Activated T-cell treated with anti-CD3 and anti-CD28 coated beads for 48 hours (primary cell): Measurements from ENCODE around the gene RNASEH2B.

ENCODE experiments used
- DNase-seq: peaks from one replicate; pipeline ENCODE4 v3.0.0-alpha.2; 2020; ENCODE audit warnings: low read depth

Gene RNASEH2B

GRCh38 chr13:50940509-50940908 is 30.9 kb downstream of the RNASEH2B start:
- DNase-seq: no peak

DNA sequence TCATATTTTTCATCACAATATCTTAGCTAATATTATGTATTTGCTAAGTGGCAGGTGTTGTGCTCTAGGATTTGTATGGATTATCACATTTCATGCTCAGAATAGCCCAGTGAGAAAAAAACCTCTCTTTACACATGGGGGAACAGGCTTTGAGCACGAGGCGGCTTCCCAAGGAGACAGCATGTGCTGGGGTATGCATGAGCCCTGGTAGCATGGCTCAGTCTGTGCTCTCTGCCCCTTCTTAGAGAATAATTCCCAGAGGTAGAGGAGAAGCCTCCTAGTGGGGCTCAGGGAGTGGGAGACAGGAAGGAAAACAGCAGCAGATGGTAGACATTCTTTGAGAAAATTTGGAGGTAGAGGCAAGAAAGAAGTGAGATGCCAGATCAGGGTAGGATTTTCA is 31.6 kb downstream of the RNASEH2B start:
- DNase-seq: no peak

- DNase-seq: no peak
These were observed 33.2 kb downstream of the RNASEH2B start for GRCh38 chr13:50942630-50943311.

DNA sequence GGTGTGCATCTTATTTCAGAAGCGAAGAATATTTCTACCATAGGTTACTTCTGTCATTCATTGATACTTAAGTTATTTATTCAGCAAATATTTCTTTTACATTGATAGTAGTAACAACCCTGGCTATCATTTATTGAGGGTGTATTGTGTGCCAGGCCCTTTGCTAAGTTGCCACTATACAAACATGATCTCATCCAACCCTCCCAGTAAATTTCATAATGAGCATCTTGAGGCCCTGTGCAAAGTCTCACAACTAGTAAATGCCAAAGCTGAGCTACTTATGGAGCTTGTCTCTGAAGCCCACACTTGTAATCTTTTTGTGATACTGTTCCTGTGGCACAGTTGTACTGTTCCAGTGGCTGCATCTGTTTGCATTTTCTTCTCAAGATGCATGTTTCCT is 36.1 kb downstream of the RNASEH2B start:
- no peak for DNase-seq

GRCh38 chr13:50948601-50949000 is 39.0 kb downstream of the RNASEH2B start:
- no peak for DNase-seq

- DNase-seq: no peak
These were observed 41.3 kb downstream of the RNASEH2B start for GRCh38 chr13:50950849-50951248.

DNA sequence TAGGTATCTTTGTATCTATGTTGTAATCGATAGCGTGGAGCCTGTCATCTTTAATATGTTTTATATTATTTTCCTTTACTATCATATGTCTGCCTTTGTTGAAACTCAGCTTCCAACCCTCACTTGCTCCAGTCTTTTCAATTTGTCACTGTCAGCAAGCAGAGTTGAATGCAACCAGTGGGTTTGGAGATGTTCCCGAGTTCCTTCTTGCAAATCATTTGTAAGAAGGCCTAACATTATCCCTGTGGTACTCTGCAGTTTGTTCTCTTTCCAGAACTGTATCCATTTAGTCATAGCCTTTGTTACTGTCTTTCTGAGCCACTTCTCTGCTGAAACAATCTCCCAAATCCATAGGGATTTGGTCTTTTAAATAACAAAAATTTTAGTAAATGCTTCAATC is 41.8 kb downstream of the RNASEH2B start:
- DNase-seq: no peak

DNA sequence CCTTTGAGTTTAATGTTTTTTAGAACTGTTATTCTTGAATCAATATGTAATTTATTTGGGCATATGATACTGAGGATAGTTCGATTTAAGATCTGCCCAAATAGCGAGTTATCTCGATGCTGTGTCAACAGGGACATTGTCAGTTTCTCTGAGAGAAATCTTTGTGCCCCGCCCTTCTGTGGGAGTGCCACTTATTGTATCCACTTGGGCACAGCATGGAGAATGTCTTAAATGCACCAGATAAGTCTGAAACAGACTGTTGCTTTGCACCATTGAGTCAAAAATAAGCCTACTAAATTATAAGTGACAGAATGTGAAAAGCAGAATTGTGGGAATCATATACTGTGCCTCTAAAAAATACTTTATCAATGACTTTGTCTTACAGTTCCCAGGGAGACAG is 45.6 kb downstream of the RNASEH2B start:
- no peak for DNase-seq

GRCh38 chr13:50955798-50956197 is 46.2 kb downstream of the RNASEH2B start:
- DNase-seq: no peak

DNA sequence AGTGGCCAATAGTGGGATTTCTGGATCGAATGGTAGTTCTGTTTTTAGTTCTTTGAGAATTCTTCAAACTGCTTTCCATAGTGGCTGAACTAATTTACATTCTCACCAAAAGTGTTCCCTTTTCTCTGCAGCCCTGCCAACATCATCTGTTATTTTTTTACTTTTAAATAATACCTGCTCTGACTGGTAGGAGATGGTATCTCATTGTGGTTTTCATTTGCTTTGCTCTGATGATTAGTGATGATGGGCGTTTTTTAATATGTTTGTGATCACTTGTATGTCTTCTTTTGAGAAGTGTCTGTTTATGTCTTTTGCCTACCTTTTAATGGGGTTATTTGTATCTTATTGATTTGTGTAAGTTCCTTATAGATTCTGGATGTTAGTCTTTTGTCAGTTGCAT is 48.0 kb downstream of the RNASEH2B start:
- no peak for DNase-seq

DNA sequence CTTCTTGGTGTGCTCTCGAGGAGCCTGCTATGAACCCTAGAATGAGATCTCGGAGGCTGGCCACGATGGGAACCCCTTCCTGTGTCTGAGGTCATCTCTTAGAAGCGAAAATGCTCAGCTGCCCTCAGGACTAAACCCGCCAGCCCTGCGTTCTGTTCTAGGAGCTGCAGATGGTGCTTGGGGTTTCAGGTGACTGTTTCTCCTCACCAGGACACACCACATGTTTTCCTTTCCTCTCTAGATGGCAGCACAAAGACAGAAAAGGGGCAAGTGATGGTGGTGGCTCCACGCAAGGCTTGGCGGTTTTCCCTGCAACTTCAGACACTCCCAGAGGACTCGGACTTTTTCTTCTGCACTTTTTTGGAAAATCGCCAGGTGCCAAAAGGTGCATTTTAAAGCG is 60.1 kb downstream of the RNASEH2B start:
- no peak for DNase-seq

GRCh38 chr13:50970956-50971355 is 61.4 kb downstream of the RNASEH2B start:
- no peak for DNase-seq

- DNase-seq: no peak
These were observed 64.7 kb downstream of the RNASEH2B start for GRCh38 chr13:50974268-50974667.

- DNase-seq: no peak
These were observed 69.6 kb downstream of the RNASEH2B start for GRCh38 chr13:50979187-50979586.

DNA sequence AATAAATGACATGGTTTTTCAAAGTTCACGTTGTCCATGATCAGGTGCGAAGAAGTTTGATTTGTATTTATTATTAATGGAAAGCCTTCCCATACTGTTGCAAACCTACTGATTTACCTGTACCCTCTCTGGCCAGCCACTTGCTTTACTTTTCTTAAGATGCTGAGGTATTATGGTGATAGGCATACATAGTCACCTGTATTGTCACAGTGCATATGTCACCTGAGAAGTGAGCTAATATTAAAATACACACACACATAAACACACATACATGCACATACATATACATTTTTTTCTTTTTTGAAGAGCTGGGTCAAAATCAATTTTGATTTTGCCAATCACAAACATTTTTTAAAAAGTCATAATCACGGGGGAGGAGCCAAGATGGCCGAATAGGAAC is 72.1 kb downstream of the RNASEH2B start:
- DNase-seq: no peak

- no peak for DNase-seq
These were observed 79.9 kb downstream of the RNASEH2B start for GRCh38 chr13:50989476-50989875.

DNA sequence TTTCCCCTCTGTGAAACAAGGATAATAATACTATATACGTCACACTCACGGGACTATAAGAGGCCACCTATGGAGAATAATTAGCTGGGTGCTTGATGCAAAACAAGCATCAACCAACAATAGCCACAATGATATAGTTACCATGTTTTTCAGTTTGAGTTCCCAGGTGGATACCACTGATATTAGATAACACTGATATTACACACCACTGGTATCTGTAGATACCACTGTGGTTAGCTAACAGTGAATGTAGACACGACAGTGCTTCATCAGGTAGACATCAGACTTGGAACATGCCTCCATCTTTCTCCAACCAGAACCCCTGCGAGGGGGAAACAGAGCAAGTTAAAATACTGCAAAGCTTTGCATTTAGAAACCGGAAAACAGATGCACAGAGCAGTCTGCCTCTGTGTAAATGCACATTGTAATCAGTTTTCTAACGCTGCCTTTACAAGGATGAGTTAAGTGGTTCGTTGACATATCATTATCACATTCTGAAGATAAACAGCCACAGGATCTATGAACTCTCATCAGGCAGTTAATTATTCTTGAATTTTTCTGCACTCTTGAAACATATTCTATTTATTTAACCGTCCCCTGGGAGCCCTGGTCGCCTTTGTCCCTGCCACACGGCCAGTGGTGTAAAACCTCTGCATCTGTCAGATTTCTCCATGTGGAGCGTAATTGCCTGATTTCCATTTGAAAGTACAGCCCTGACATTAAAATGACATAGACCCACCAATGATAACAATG is 80.7 kb downstream of the RNASEH2B start:
- no peak for DNase-seq

DNA sequence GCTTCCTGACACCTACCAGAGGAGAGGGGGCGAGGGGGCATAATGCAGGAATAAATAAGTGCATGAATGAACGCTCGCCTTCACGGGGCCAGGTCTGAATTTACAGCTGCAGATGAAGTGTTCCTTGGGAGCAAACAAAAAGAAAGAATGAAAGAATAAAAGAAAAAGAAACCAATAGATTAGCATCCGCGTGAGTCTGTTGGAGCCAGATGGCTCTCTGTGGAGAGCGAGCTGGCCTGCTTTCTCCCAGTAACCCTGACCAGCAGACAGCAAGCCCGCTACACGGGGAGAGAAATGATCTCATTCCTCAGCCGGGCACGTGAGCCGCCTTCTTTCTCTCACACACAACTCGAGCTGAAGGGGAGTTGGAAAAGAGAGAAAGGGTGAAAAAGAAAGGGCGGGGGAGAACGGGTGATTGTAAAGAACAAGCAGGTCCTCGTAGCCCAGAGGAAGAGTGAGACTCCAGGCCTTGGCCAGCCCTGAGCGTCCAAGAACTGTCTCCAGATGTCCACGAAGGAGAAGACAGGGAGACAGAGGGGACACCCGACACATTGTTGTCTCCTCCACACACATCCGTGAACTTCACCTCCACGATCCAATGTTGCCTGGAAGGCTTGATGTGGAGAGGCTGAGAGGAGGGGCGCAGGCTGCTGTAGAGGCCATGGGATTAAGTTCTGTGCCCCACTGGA is 81.4 kb downstream of the RNASEH2B start:
- no peak for DNase-seq

DNA sequence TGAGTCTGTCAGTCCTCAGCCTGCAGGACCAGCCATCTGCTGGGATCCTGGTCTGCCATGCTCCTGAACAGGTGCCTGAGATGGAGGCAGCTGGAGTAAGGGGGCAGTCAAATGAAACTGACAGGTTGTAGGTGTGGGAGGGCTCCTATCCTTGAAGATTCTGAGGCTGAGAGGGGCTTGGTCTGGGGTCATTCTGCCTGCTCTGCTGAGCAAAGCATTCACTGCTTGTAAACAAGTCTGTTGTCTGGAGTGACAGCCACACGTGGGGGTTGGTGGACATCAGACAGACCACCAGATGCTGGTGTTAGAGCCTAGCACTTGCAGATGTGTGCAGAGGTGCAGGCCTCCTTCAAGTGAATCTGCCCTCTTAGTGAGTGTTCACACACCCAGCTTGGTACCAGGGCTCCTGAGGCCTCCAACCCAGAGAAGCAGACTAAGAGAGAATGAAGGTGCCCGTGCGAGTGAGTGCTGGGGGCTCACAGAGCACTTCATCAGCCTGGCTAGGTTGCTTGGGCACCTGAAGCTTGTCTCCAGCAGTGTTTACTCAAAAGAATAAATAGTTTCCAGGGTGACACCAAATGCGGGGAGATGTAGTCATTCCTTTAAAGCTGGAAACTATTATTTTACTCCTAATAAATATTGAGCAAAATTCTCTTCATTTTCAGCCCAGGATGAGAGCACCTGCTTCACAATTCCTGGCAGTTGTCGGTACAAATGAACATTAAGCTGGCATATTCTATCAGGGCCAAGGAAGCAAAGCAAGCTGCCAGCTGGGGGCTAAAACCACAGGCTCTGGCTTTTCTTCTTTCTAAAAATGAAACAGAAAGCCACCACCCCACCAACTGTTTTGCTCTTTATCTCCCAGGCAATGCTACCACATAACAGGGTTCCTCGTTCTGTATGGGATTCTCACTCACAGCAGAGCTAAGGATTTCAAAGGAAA is 82.3 kb downstream of the RNASEH2B start:
- no peak for DNase-seq

DNA sequence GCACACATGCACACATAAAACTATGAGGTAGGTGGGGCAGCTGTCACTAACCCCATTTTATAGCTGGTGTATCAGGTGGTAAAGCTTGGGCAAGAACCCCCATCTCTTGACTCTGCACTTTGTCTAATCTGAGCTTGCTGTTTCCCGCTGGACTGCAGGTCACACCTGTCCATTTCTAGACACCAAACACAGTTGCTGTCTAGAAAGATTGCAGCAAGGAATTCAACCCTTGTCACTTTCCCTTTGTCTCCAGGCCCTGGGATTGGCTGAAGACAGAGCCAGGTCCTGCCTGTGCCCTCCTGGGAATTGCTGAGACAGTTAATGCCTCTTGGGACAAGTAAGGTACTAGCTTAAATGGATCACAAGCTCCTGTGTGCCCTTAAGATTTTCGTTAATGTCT is 83.8 kb downstream of the RNASEH2B start:
- DNase-seq: no peak

DNA sequence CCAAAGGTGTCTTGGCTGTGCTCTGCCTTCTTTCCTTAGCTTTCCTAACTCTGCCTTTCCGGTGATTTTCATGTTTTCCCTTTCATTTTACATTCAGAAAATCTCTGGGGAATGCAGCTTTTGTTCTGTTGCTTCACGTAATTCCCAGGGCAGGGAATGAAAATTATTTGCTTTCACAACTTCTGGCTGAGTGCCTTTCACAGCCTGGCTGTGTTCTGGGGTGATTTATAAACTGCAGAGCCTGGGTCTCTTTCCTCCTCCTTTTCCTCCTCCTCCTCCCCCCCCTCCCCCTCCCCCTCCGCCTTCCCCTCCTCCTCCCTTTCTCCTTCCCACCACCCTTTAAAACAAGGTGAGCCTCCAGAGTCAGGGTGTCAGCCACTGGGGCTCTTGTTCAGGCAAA is 84.3 kb downstream of the RNASEH2B start:
- DNase-seq: no peak

GRCh38 chr13:50994651-50995050 is 85.1 kb downstream of the RNASEH2B start:
- DNase-seq: no peak
